Lung (tissue), 12 donors: Measurements from ENCODE around the gene LAMA3. TPM values are rescaled to one million over a fixed set of nuclear protein-coding genes. Genes with fewer than 3 reads are reported as not detected.

Experiments used
- ATAC-seq: fragments of 200-7000 bp; cut with Tn5 transposase; one replicate; pipeline ENCODE4 v1.9.1; 2020; ENCODE audit warnings: moderate number of reproducible peaks; ENCODE audit not compliant: insufficient read depth, low FRiP score
- DNase-seq, 3 donors: peaks; one replicate each; pipeline ENCODE4 v3.0.0-alpha.2; 2013 to 2017
- H3K27ac ChIP-seq, 2 donors: one replicate each; pipeline ENCODE4 v1.5.1; 2013; ENCODE audit warnings: mild to moderate bottlenecking in 2 of 2, moderate library complexity in 2 of 2, control low read depth in 1 of 2, inconsistent platforms in 1 of 2, low read depth in 1 of 2, low read length in 1 of 2
- H3K27me3 ChIP-seq, 3 donors: one replicate each; pipeline ENCODE4 v1.5.1; 2013; ENCODE audit warnings: low read length in 2 of 3; ENCODE audit not compliant: control insufficient read depth in 3 of 3, insufficient read depth in 3 of 3
- H3K36me3 ChIP-seq, 4 donors: one replicate each; pipeline ENCODE4 v1.5.1; 2013; ENCODE audit warnings: low read length in 4 of 4, mild to moderate bottlenecking in 1 of 4, moderate library complexity in 1 of 4; ENCODE audit not compliant: control insufficient read depth in 4 of 4, insufficient read depth in 4 of 4
- H3K4me1 ChIP-seq, 5 donors: one replicate each; pipeline ENCODE4 v1.5.1; 2013; ENCODE audit warnings: low read length in 5 of 5, mild to moderate bottlenecking in 2 of 5, moderate library complexity in 1 of 5; ENCODE audit not compliant: control insufficient read depth in 5 of 5, insufficient read depth in 5 of 5
- H3K4me3 ChIP-seq: one replicate; pipeline ENCODE4 v1.5.1; 2013; ENCODE audit warnings: mild to moderate bottlenecking, control low read depth, moderate library complexity
- H3K9ac ChIP-seq, 2 donors: one replicate each; pipeline ENCODE4 v1.5.1; 2013; ENCODE audit warnings: low read length in 2 of 2, control low read depth in 1 of 2; ENCODE audit not compliant: insufficient read depth in 1 of 2
- H3K9me3 ChIP-seq, 4 donors: one replicate each; pipeline ENCODE4 v1.5.1; 2013; ENCODE audit warnings: low read length in 3 of 4, mild to moderate bottlenecking in 1 of 4, moderate library complexity in 1 of 4; ENCODE audit not compliant: control insufficient read depth in 4 of 4, insufficient read depth in 3 of 4
- CTCF ChIP-seq: IDR thresholded peaks from 2 replicates; pipeline ENCODE4 v1.5.1; 2012; ENCODE audit warnings: mild to moderate bottlenecking; ENCODE audit errors: control extremely low read depth, extremely low read depth
- WGBS, 2 donors: extraction: QIAGEN DNeasy Blood & Tissue Kit; methylation state at CpG; one replicate each; pipeline ENCODE4 v1.1.7; 2013; 5-methylcytosine and 5-hydroxymethylcytosine counted together
- polyA plus RNA-seq, 2 donors: library from polyadenylated mRNA; stranded (reverse); fragments of 200-250 nt; gene quantifications; one replicate each; pipeline ENCODE4 v1.2.1, GENCODE V29; 2013
- total RNA-seq, 2 donors: library from RNA; depleted of rRNA in 1 of 2; stranded (reverse); fragments of >200 nt in 1 of 2; gene quantifications; one replicate each; pipeline ENCODE4 v1.2.1, GENCODE V29; 2014 to 2021
- donor health status: control.
- donor health status: control.
- donor health status: Bipolar disorder and iron deficiency.
- donor health status: healthy.
- donor health status: DM: yes; HTN: yes; CAD: no.

Gene LAMA3
- total and polyA plus RNA-seq, 4 donors = 14.1 to 110 (median 51.9) TPM

DNA sequence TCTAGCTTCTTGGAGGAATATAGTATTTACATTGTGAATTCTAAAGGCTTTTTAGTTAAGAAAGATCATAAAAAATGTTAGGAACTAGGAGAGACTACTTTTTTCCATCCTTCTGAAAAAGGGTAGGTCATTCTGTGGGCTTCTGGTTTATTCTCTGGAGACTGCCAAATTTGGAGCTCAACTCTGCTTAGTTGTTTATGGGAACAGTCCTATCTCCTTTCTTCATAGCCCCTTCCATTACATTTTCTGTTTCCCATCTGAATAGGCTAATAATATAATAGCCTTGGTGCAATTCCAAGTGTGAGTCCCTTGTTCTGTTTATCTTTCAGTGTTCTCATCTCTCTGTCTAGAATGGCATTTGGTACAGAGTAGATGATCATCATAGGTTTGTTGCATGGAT, 15.6 kb downstream of the LAMA3 start:
- H3K4me1 ChIP-seq = no peaks in the 10 kb centered on the region
- no peak for ATAC-seq
- TF ChIP-seq CTCF = no peak
- H3K4me3 ChIP-seq = no peak overlapping the region
- no peaks in the 10 kb centered on the region for H3K27me3 ChIP-seq
- H3K9me3 ChIP-seq = peaks cover 0 to 4% (median 0%) of the 10 kb centered on the region in 4 donors
- H3K9ac ChIP-seq = no peak overlapping the region
- no peaks in the 10 kb centered on the region for H3K36me3 ChIP-seq
- H3K27ac ChIP-seq = no peak overlapping the region
- DNase-seq = no peak

DNA sequence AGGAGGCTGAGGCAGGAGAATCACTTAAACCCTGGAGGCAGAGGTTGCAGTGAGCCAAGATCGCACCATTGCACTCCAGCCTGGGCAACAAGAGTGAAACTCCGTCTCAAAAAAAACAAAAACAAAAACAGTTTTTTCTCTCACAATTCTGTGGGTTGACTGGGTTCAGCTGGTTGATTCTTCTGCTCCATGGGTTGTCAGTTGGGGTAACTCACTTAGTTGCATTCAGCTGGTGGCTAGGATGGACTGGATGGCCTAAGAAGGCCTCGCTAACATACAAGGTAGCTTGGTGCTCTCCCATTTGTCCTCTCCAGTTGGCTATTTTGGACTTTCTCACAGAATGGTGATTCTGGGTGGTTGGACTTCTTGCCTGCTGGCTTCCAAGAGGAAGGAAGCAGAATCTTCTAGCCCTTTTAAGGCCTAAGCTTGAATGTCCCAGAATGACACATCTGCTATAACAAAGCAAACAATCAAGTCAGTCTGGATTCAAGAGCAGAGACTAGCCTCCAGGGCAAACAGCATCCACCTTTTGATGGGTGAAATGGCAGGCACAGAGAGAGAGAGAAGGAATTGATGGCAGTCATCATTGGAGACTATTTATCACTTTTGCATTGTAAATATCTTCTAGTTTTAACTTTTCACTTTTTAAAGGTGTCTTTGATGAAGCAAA, 17.9 kb downstream of the LAMA3 start:
- TF ChIP-seq CTCF = no peak
- Histone ChIP-seq H3K4me1 (no peaks in the 10 kb centered on the region), H3K9me3 (peaks cover 0 to 4% (median 0%) of the 10 kb centered on the region in 4 donors), H3K27me3 (no peaks in the 10 kb centered on the region), H3K9ac (no peak overlapping the region), H3K27ac (no peak overlapping the region), H3K36me3 (no peaks in the 10 kb centered on the region), H3K4me3 (no peak overlapping the region)
- DNase-seq (no peak), ATAC-seq (no peak)
- WGBS, 2 donors = 93 to 95% methylated on average over 3 of the region's 3 CpGs

DNA sequence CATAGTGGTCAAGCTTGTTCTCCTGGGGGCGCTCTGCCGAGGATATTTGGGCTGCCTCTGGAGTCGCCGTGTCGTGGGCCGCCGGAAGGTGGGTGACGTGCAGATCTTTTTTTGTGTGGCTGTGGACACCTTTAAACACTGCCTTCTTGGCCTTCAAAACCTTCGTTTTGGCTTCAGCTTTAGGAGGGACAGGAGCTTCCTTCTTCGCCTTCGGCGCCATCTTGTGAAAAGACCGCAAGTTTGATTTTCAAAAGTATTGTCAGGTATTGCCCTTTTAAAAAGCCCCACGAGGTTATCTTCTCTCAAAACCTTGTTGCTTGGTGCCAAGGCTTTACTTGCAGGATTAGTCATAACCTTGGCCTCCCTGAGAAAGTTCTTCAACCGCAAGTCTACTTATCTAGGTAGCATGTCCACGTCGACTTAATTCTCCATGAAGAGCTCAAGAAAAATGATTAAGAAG, 20.8 kb downstream of the LAMA3 start:
- TF ChIP-seq CTCF = no peak
- peak; percentile 34 for ATAC-seq
- peaks cover 0 to 1% (median 0%) of the 10 kb centered on the region in 5 donors for H3K4me1 ChIP-seq
- H3K9ac ChIP-seq = no peak overlapping the region
- peak overlapping the region in 1 of 2 donors; percentile 24 for H3K27ac ChIP-seq
- WGBS, 2 donors = 85 to 94% methylated on average over 17 of the region's 17 CpGs
- peaks cover 0 to 7% (median 0%) of the 10 kb centered on the region in 4 donors for H3K9me3 ChIP-seq
- H3K36me3 ChIP-seq = no peaks in the 10 kb centered on the region
- no peaks in the 10 kb centered on the region for H3K27me3 ChIP-seq
- DNase-seq = no peak
- H3K4me3 ChIP-seq = no peak overlapping the region

DNA sequence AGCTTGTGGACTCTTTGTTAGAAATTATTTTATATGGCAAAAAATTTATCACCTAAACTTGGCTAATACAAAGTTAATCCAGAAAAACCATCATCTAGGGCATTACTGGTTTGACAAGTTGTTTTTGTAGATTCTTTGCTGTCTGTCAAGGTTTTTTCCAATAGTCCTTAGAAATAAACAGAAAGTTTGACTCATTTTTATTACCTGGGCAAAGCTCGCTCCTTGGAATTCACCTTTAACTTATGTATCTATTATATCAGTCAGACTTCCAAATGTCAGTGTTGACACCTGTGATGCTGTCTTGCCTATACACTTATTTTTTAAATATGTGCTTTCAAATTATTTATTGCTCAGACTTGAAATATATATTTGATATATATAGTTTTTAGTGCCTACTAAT, 21.7 kb downstream of the LAMA3 start:
- ATAC-seq (no peak), DNase-seq (no peak)
- Histone ChIP-seq H3K4me3 (no peak overlapping the region), H3K27ac (no peak overlapping the region), H3K27me3 (no peaks in the 10 kb centered on the region), H3K4me1 (peaks cover 0 to 1% (median 0%) of the 10 kb centered on the region in 5 donors), H3K9ac (no peak overlapping the region), H3K36me3 (no peaks in the 10 kb centered on the region), H3K9me3 (peaks cover 0 to 7% (median 0%) of the 10 kb centered on the region in 4 donors)
- no peak for TF ChIP-seq CTCF
- WGBS, 2 donors = 95 to 97% methylated on average over 1 of the region's 1 CpG
